ENCODE results near the gene ITIH6. TPM values are rescaled to one million over a fixed set of nuclear protein-coding genes. Genes with fewer than 3 reads are reported as not detected.

The ITIH6 gene
- total RNA-seq, 2 experiments from 2014 or later, result not detected

GRCh38 chrX:54710920-54711319, 87.1 kb downstream of the ITIH6 start:
- H3K27me3 Mint-ChIP-seq, result peaks cover 6% of the 10 kb centered on the region

DNA sequence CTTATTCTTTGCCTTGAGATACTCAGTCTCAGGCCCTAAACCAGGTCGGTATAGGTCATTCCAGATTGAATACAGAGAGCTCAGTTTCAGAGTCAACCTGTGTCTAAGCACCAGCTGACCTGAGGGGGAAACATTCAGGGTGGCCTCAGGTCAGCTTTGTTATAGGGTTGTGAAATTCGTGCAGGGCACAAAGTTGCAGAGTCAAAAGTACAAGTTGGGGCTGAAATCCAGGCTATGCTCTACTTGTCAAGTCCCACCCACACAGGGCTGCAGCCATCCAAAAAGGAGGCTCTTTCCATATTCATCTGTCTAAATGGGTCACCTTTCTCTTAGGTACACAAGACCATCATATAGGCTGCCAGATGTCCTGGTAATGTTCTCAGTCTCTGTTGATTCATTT, 89.7 kb downstream of the ITIH6 start:
- peaks cover 6% of the 10 kb centered on the region for H3K27me3 Mint-ChIP-seq
- no peak for DNase-seq
- H3K4me3 Mint-ChIP-seq, result no peak overlapping the region
- no peaks in the 10 kb centered on the region for H3K9me3 Mint-ChIP-seq
- H3K4me1 Mint-ChIP-seq, result no peaks in the 10 kb centered on the region
- H3K36me3 Mint-ChIP-seq, result no peaks in the 10 kb centered on the region
- no peak overlapping the region for H3K27ac Mint-ChIP-seq

More at GRCh38 chrX:54710920-54711319, 87.1 kb downstream of the ITIH6 start:
- Mint-ChIP-seq H3K27ac (no peak overlapping the region), H3K9me3 (no peaks in the 10 kb centered on the region), H3K4me3 (no peak overlapping the region), H3K4me1 (no peaks in the 10 kb centered on the region), H3K36me3 (no peaks in the 10 kb centered on the region)
- DNase-seq, result no peak

Other genes starting within 250 kb of the ITIH6 start
- gene MAGED2, start 9.5 kb upstream of the ITIH6 start, total RNA-seq, result 10 to 100 TPM; 29.9 to 32.9 TPM
- 1 to 10 TPM; 5.9 to 7.9 TPM for gene TRO, start 122.6 kb upstream of the ITIH6 start, total RNA-seq
- gene PFKFB1, start 195.9 kb upstream of the ITIH6 start, total RNA-seq, result under 1 TPM; 0.54 to 0.86 TPM
- gene APEX2, start 202.1 kb upstream of the ITIH6 start, total RNA-seq, result 10 to 100 TPM; 41.7 to 41.8 TPM
- not detected for gene ALAS2, start 232.7 kb upstream of the ITIH6 start, total RNA-seq

Measured in activated naive CD8-positive, alpha-beta T cell treated with anti-CD3 and anti-CD28 coated beads for 36 hours (primary cell).